ENCODE data around the gene FGD1.

FGD1 gene

GRCh38 chrX:54482839-54483593 is 13.0 kb downstream of the FGD1 start:
- POLR2A ChIA-PET = no interaction called here
- CTCF ChIA-PET = interaction anchor here (0.6 to 1.4 kb wide), 2 partner anchors 9 to 21 kb away, joined by 3 to 4 read pairs; no protein-coding TSS in a partner anchor
- DNase-seq (ENCODE audit: extremely low spot score) = no peak
- TF ChIP-seq BHLHE40 (IDR thresholded peaks at IDR 0.05; ENCODE audit: borderline replicate concordance) = no peak
- no peak for TF ChIP-seq ARNT (IDR thresholded peaks at IDR 0.05)
- no peak for TF ChIP-seq L3MBTL2 (conservative IDR thresholded peaks at IDR 0.05)
- TF ChIP-seq TARDBP (IDR thresholded peaks at IDR 0.05) = no peak
- TF ChIP-seq FOXM1 (IDR thresholded peaks at IDR 0.05; ENCODE audit: borderline replicate concordance) = no peak
- no peak for TF ChIP-seq SUZ12 (IDR thresholded peaks at IDR 0.05)
- TF ChIP-seq LEF1 (IDR thresholded peaks at IDR 0.05; ENCODE audit: borderline replicate concordance) = no peak
- no peak for TF ChIP-seq ELF4 (IDR thresholded peaks at IDR 0.05)
- TF ChIP-seq FOXA1 (IDR thresholded peaks at IDR 0.05) = no peak
- TF ChIP-seq HDGF (IDR thresholded peaks at IDR 0.05; ENCODE audit: borderline replicate concordance) = no peak
- TF ChIP-seq SP1 (IDR thresholded peaks at IDR 0.05) = no peak
- no peak for TF ChIP-seq PKNOX1 (IDR thresholded peaks at IDR 0.05)
- TF ChIP-seq NFRKB (IDR thresholded peaks at IDR 0.05) = no peak
- TF ChIP-seq FOXK2 (IDR thresholded peaks at IDR 0.05) = no peak
- TF ChIP-seq ZNF384 (IDR thresholded peaks at IDR 0.05) = no peak
- TF ChIP-seq CTBP1 (IDR thresholded peaks at IDR 0.05; ENCODE audit: borderline replicate concordance) = no peak

- POLR2A ChIA-PET = interaction anchor here (0.8 to 1.6 kb wide), 2 partner anchors 51 to 160 kb away, joined by 4 to 6 read pairs; partner anchors contain the start of gene GNL3L
- DNase-seq (ENCODE audit: extremely low spot score) = no peak
- CTCF ChIA-PET = no interaction called here
These were observed 16.6 kb downstream of the FGD1 start for GRCh38 chrX:54479136-54480111.

DNA sequence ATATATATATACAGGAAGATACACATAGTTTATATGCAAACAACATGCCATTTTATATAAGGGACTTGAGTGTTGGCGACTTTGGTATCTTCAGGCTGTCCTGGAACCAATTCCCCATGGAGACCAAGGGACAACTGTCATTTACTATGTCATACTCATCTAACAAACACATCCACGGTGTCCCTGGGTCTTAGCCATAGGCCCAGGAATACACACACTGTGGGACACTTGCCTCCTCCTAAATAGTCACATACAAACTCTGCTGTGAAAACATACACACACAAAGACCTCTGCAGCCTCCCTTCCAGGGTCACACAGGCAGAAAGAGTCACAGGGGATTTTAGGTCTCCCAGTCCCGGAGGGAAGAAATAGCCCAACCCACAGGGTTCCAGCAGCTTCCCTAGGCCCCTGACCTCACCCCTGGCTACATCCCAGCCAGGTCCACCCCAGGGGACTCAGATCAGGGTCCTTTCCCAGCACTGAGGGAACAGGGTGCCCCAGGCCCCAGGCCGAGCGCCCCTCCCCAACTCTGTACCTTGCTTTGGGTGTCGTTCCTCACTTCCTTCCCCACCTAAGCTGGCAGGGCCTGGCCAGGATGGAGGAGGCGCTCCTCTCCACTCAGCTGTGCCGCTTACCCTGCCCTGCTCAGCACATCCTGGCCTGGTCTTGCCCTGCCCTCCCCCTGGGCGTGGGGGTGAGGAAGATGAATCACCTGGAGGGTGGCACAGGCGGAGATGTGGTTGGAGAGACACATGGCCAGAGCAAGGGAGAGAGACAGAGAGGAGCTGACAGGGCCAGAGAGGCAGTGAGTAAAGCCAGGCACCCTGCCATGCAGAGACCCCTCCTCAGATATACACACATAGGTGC is 21.8 kb downstream of the FGD1 start:
- CTCF ChIA-PET = no interaction called here

More at GRCh38 chrX:54479136-54480111, 16.6 kb downstream of the FGD1 start:
- no peak for TF ChIP-seq PKNOX1 (IDR thresholded peaks at IDR 0.05)
- TF ChIP-seq FOXK2 (IDR thresholded peaks at IDR 0.05) = no peak
- no peak for TF ChIP-seq FOXA1 (IDR thresholded peaks at IDR 0.05)
- TF ChIP-seq FOXM1 (IDR thresholded peaks at IDR 0.05; ENCODE audit: borderline replicate concordance) = no peak
- TF ChIP-seq BHLHE40 (IDR thresholded peaks at IDR 0.05; ENCODE audit: borderline replicate concordance) = no peak
- no peak for TF ChIP-seq LEF1 (IDR thresholded peaks at IDR 0.05; ENCODE audit: borderline replicate concordance)
- TF ChIP-seq SP1 (IDR thresholded peaks at IDR 0.05) = no peak

GRCh38 chrX:54470054-54470760 is 25.8 kb downstream of the FGD1 start:
- TF ChIP-seq PKNOX1 (IDR thresholded peaks at IDR 0.05) (no peak), HDGF (IDR thresholded peaks at IDR 0.05; ENCODE audit: borderline replicate concordance) (no peak), TARDBP (IDR thresholded peaks at IDR 0.05) (no peak), ARNT (IDR thresholded peaks at IDR 0.05) (no peak), FOXM1 (IDR thresholded peaks at IDR 0.05; ENCODE audit: borderline replicate concordance) (no peak), L3MBTL2 (conservative IDR thresholded peaks at IDR 0.05) (no peak), NFRKB (IDR thresholded peaks at IDR 0.05) (no peak), FOXK2 (IDR thresholded peaks at IDR 0.05) (no peak), FOXA1 (IDR thresholded peaks at IDR 0.05) (no peak), BHLHE40 (IDR thresholded peaks at IDR 0.05; ENCODE audit: borderline replicate concordance) (no peak), ELF4 (IDR thresholded peaks at IDR 0.05) (no peak), CTBP1 (IDR thresholded peaks at IDR 0.05; ENCODE audit: borderline replicate concordance) (no peak), LEF1 (IDR thresholded peaks at IDR 0.05; ENCODE audit: borderline replicate concordance) (no peak), ZNF384 (IDR thresholded peaks at IDR 0.05) (no peak), SUZ12 (IDR thresholded peaks at IDR 0.05) (no peak)
- CTCF ChIA-PET = no interaction called here
- POLR2A ChIA-PET = no interaction called here
- DNase-seq (ENCODE audit: extremely low spot score) = no peak

More for the DNA sequence above, 21.8 kb downstream of the FGD1 start:
- TF ChIP-seq NFRKB (IDR thresholded peaks at IDR 0.05) (no peak), FOXM1 (IDR thresholded peaks at IDR 0.05; ENCODE audit: borderline replicate concordance) (no peak), ELF4 (IDR thresholded peaks at IDR 0.05) (no peak), L3MBTL2 (conservative IDR thresholded peaks at IDR 0.05) (no peak), ARNT (IDR thresholded peaks at IDR 0.05) (no peak), FOXA1 (IDR thresholded peaks at IDR 0.05) (no peak), LEF1 (IDR thresholded peaks at IDR 0.05; ENCODE audit: borderline replicate concordance) (no peak), BHLHE40 (IDR thresholded peaks at IDR 0.05; ENCODE audit: borderline replicate concordance) (no peak), FOXK2 (IDR thresholded peaks at IDR 0.05) (no peak), PKNOX1 (IDR thresholded peaks at IDR 0.05) (no peak), ZNF384 (IDR thresholded peaks at IDR 0.05) (no peak), SUZ12 (IDR thresholded peaks at IDR 0.05) (no peak), CTBP1 (IDR thresholded peaks at IDR 0.05; ENCODE audit: borderline replicate concordance) (no peak), HDGF (IDR thresholded peaks at IDR 0.05; ENCODE audit: borderline replicate concordance) (no peak), SP1 (IDR thresholded peaks at IDR 0.05) (no peak)
- POLR2A ChIA-PET = no interaction called here
- no peak for DNase-seq (ENCODE audit: extremely low spot score)

Data from HEK293T (cell line).